Thymus (tissue), 14 donors: ENCODE results near the gene KRTAP4-11. TPM values are rescaled to one million over a fixed set of nuclear protein-coding genes. Genes with fewer than 3 reads are reported as not detected.
"Not testable (repeated sequence)": the region's sequence is repeated elsewhere in the genome, so short reads cannot be mapped to it uniquely, and the experiment has no call there.

Experiments used
- DNase-seq, 9 donors: peaks; one replicate each; pipeline ENCODE4 v3.0.0-alpha.2; 2013; ENCODE audit warnings: low spot score in 9 of 9, low read depth in 6 of 9, missing footprints in 1 of 9
- H3K27ac ChIP-seq, 2 donors: one replicate each; pipeline ENCODE4 v1.5.1; 2013; ENCODE audit warnings: control low read depth in 1 of 2, low read depth in 1 of 2, low read length in 1 of 2, mild to moderate bottlenecking in 1 of 2, moderate library complexity in 1 of 2
- H3K27me3 ChIP-seq, 2 donors: one replicate each; pipeline ENCODE4 v1.5.1; 2013; ENCODE audit warnings: low read length in 1 of 2; ENCODE audit not compliant: control insufficient read depth in 2 of 2, insufficient read depth in 1 of 2
- H3K36me3 ChIP-seq, 2 donors: one replicate each; pipeline ENCODE4 v1.5.1; 2013; ENCODE audit warnings: low read length in 1 of 2, mild to moderate bottlenecking in 1 of 2, moderate library complexity in 1 of 2; ENCODE audit not compliant: control insufficient read depth in 2 of 2, insufficient read depth in 2 of 2
- H3K4me1 ChIP-seq, 2 donors: one replicate each; pipeline ENCODE4 v1.5.1; 2013; ENCODE audit warnings: low read length in 2 of 2; ENCODE audit not compliant: control insufficient read depth in 2 of 2, insufficient read depth in 2 of 2
- H3K4me3 ChIP-seq, 2 donors: one replicate each; pipeline ENCODE4 v1.5.1; 2013; ENCODE audit warnings: low read length in 2 of 2, control low read depth in 1 of 2, mild to moderate bottlenecking in 1 of 2
- H3K9me3 ChIP-seq, 2 donors: one replicate each; pipeline ENCODE4 v1.5.1; 2013; ENCODE audit warnings: low read length in 1 of 2, mild to moderate bottlenecking in 1 of 2; ENCODE audit not compliant: control insufficient read depth in 2 of 2, insufficient read depth in 1 of 2
- WGBS: extraction: QIAGEN DNeasy Blood & Tissue Kit; methylation state at CpG from one replicate; pipeline ENCODE4 v1.1.7; 2013; 5-methylcytosine and 5-hydroxymethylcytosine counted together
- long read RNA-seq, 10 donors: transcript quantifications; one replicate each; lab custom pipeline, GENCODE V29; 2026
- polyA plus RNA-seq: library from polyadenylated mRNA; stranded (reverse); fragments of 200-250 nt; gene quantifications from one replicate; pipeline ENCODE4 v1.2.3, GENCODE V29; 2013
- total RNA-seq: library from RNA; stranded (reverse); fragments of 120-200 nt; gene quantifications from one replicate; pipeline ENCODE4 v1.2.4, GENCODE V29; 2013
- donor health status: healthy.

The KRTAP4-11 gene
- total RNA-seq (not detected), polyA plus RNA-seq (not detected)
- long read RNA-seq, donor 1, result 0 reads
- long read RNA-seq, donor 2, result 0 reads
- long read RNA-seq, donor 3, result 0 reads
- long read RNA-seq, donor 4, result 0 reads
- long read RNA-seq, donor 5, result 0 reads
- long read RNA-seq, donor 6, result 0 reads
- long read RNA-seq, donor 7, result 0 reads
- long read RNA-seq, donor 8, result 0 reads
- long read RNA-seq, donor 9, result 0 reads
- long read RNA-seq, donor 10, result 0 reads

DNA sequence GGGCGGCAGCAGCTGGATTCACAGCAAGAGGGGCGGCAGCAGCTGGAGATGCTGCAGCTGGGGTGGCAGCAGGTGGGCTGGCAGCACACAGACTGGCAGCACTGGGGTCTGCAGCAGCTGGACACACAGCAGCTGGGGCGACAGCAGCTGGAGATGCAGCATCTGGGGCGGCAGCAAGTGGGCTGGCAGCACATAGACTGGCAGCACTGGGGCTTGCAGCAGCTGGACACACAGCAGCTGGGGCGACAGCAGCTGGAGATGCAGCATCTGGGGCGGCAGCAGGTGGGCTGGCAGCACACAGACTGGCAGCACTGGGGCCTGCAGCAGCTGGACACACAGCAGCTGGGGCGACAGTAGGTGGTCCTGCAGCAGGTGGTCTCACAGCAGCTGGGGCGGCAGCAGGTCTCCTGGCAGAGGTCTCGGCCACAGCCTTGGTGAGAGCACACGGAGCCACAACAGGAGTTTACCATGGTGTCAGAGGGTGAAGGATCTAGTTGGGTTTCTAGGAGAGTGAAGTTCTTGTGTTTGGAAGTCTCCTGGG is at the start of gene KRTAP4-11:
Gene KRTAP4-11 (minus strand): TSS at position 528 of the 541 bp plus-strand sequence. CDS start 58 bp downstream, at position 470.
- not testable (repeated sequence) for H3K4me1 ChIP-seq, DNase-seq, H3K4me3 ChIP-seq, H3K27ac ChIP-seq, H3K36me3 ChIP-seq, H3K27me3 ChIP-seq, H3K9me3 ChIP-seq
- whole genome bisulfite sequencing, result 91% methylated on average over 10 of the region's 10 CpGs

DNA sequence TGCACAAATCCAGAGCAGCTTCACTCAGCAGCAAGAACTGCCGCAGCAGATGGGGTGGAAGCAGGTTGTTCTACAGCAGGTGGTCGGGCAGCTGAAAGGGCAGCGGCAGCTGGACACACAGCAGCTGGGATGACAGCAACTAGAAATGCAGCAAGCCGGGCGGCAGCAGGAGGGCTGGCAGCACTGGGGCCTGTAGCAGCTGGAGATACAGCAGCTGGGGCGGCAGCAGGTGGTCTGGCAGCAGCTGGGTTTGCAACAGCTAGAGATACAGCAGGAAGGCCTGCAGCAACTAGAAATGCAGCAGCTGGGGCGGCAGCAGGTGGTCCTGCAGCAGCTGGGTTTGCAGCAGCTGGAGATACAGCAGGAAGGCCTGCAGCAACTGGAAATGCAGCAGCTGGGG is 49.4 kb upstream of the KRTAP4-11 start:
- no peaks in the 10 kb centered on the region for H3K4me1 ChIP-seq
- no peak overlapping the region for H3K27ac ChIP-seq
- no peaks in the 10 kb centered on the region for H3K27me3 ChIP-seq
- H3K4me3 ChIP-seq, result no peak overlapping the region
- no peaks in the 10 kb centered on the region for H3K36me3 ChIP-seq
- no peaks in the 10 kb centered on the region for H3K9me3 ChIP-seq
- whole genome bisulfite sequencing, result 97% methylated on average over 7 of the region's 7 CpGs
- DNase-seq, result no peak

DNA sequence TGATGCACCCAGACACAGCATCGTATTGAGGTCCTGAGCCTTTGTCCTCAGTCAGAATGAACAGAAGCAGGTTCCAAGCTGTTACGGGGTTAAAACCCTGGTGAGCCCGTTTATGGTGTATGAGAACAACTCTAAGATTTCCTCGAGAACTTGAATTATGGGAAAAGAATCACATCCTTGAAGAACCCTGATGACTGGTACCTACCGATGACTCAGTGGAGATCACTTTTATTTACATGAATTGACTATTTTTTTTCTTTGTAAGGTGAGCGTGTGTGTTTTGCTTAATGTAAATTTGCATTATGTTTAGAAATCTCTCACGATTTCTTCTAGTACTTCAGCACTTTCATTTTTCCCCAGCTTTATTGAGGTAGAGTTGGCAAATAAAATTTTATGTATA is 45.7 kb upstream of the KRTAP4-11 start:
- 93% methylated on average over 7 of the region's 7 CpGs for WGBS
- Histone ChIP-seq H3K4me1 (no peaks in the 10 kb centered on the region), H3K27me3 (no peaks in the 10 kb centered on the region), H3K36me3 (no peaks in the 10 kb centered on the region), H3K27ac (no peak overlapping the region), H3K4me3 (no peak overlapping the region), H3K9me3 (no peaks in the 10 kb centered on the region)
- no peak for DNase-seq

DNA sequence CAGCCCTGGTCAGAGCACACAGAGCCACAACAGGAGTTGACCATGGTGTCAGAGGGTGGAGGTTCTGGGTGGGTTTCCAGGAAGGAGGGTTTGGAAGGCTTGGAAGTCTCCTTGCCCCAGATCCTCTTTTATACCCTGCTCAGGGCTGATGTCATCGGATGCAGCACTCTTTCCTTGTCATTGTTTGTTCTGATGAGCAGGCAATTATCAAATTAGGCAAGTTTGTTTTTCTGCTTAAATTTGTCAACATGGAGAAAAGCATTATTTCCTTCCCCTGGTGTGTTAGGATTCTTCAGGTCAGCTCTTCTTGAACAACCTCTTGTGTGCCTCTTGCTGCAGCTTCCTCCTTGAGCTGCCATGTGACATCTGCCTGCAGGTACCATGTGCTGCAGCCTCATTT is 42.5 kb upstream of the KRTAP4-11 start, which contains the start of gene KRTAP4-4:
Gene KRTAP4-4 (minus strand): TSS at position 101 of the 400 bp plus-strand sequence. CDS start 57 bp downstream, at position 44.
- DNase-seq, result no peak
- Histone ChIP-seq H3K27ac (no peak within 1 kb of the TSS), H3K4me1 (no peaks in the 10 kb centered on the region), H3K4me3 (no peak within 1 kb of the TSS), H3K9me3 (no peaks in the 10 kb centered on the region), H3K27me3 (no peaks in the 10 kb centered on the region), H3K36me3 (no peaks in the 10 kb centered on the region)
- 98% methylated on average over 1 of the region's 1 CpG for WGBS

DNA sequence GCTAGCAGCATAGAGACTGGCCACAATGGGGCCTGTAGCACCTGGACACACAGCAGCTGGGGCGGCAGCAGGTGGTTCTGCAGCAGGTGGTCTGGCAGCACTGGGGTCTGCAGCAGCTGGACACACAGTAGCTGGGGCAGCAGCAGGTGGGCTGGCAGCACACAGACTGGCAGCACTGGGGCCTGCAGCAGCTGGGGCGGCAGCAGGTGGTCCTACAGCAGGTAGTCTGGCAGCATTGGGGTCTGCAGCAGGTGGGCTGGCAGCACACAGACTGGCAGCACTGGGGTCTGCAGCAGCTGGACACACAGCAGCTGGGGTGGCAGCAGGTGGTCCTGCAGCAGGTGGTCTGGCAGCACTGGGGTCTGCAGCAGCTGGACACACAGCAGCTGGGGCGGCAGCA is 42.0 kb upstream of the KRTAP4-11 start:
- WGBS, result 95% methylated on average over 3 of the region's 3 CpGs
- DNase-seq, H3K4me1 ChIP-seq, H3K36me3 ChIP-seq, H3K27ac ChIP-seq, H3K4me3 ChIP-seq, H3K27me3 ChIP-seq, H3K9me3 ChIP-seq: not testable (repeated sequence)

DNA sequence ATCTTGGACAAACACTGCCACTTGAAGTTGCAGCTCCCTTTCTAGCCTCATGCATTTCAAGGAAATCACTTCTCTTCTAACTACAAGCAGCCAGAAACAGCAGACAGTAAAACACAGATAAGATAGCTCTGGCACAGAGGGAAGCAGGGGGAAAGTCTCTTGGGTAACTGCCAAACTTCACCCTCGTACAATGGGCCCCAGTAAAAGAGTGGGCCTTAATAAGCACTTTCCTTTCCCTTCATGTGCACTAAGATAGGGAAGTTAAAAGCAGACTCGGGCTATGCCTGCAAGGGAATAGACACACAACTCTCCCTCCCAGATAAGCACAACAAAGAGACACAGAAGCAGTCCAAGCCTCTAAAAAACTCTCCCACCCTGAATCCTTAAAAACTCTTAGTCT is 35.7 kb upstream of the KRTAP4-11 start:
- WGBS, result 20% methylated on average over 2 of the region's 2 CpGs
- no peak overlapping the region for H3K27ac ChIP-seq
- no peak for DNase-seq
- H3K36me3 ChIP-seq, result no peaks in the 10 kb centered on the region
- no peaks in the 10 kb centered on the region for H3K27me3 ChIP-seq
- H3K4me1 ChIP-seq, result no peaks in the 10 kb centered on the region
- H3K4me3 ChIP-seq, result no peak overlapping the region
- no peaks in the 10 kb centered on the region for H3K9me3 ChIP-seq

DNA sequence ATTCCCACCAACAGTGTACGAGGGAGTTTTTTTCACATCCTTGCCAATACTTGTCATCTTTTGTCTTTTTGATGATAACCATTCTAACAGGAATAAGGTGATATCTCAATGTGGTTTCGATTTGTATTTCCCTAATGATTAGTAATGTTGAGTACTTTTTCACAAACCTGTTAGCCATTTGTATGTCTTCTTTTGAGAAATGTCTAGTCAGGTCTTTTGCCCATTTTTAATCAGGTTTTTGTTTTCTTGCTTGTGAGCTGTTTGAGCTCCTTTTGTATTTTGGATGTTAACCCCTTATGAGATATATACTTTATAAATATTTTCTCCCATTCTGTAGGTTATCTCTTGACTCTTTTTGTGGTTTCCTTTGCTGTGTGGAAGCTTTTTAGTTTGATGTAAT is 33.4 kb upstream of the KRTAP4-11 start:
- H3K4me3 ChIP-seq, result no peak overlapping the region
- no peaks in the 10 kb centered on the region for H3K27me3 ChIP-seq
- H3K36me3 ChIP-seq, result no peaks in the 10 kb centered on the region
- H3K27ac ChIP-seq, result no peak overlapping the region
- 92% methylated on average over 2 of the region's 2 CpGs for WGBS
- no peaks in the 10 kb centered on the region for H3K9me3 ChIP-seq
- no peak for DNase-seq
- H3K4me1 ChIP-seq, result no peaks in the 10 kb centered on the region

DNA sequence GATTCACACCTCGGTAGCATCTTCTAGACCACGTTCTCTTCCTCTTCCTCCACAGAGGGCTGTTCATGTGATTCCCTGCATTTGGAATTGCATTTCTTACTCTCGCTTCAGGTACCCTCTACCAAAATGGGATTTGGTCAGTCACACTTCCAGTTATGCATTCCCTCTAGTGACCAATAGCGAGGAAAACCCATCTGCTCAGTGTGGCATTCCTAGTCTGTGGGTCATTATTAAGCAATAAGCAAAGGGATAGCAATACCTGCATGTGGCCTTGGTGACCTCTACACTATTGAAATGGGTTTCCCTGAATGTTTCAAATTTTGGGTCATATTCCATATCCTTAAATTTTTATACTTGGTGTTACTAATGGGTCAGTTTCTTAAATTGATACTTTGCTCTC is 31.9 kb upstream of the KRTAP4-11 start:
- Histone ChIP-seq H3K27me3 (no peaks in the 10 kb centered on the region), H3K27ac (no peak overlapping the region)
- 93% methylated on average over 4 of the region's 4 CpGs for WGBS

DNA sequence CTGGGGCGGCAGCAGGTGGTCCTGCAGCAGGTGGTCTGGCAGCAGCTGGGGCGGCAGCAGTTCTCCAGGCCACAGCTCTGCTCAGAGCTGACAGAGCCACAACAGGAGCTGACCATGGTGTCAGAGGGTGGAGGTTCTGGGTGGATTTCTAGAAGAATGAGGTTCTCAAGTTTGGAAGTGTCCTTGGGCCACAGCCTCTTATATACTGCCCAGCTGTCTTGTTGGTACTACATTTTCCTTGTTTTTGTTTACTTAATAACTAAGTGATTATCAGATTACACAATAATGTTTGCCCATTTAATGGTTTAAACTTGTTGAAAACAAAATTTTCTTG is 31.4 kb upstream of the KRTAP4-11 start, which contains the start of gene KRTAP4-5:
Gene KRTAP4-5 (minus strand): TSS at position 174 of the 334 bp plus-strand sequence. CDS start 58 bp downstream, at position 116.
- WGBS, result 72% methylated on average over 2 of the region's 2 CpGs
- Histone ChIP-seq H3K36me3 (no peaks in the 10 kb centered on the region), H3K27ac (no peak within 1 kb of the TSS), H3K4me3 (no peak within 1 kb of the TSS), H3K27me3 (no peaks in the 10 kb centered on the region), H3K4me1 (no peaks in the 10 kb centered on the region), H3K9me3 (no peaks in the 10 kb centered on the region)
- no peak for DNase-seq

More for the DNA sequence above, 31.9 kb upstream of the KRTAP4-11 start:
- H3K4me1 ChIP-seq, result no peaks in the 10 kb centered on the region
- no peak overlapping the region for H3K4me3 ChIP-seq
- no peaks in the 10 kb centered on the region for H3K9me3 ChIP-seq
- H3K36me3 ChIP-seq, result no peaks in the 10 kb centered on the region
- DNase-seq, result no peak
